Endothelial cell of umbilical vein (primary cell): ENCODE data around the gene SMIM24. TPM values are rescaled to one million over a fixed set of nuclear protein-coding genes. Genes with fewer than 3 reads are reported as not detected.
"Not testable (repeated sequence)": the region's sequence is repeated elsewhere in the genome, so short reads cannot be mapped to it uniquely, and the experiment has no call there.

Source experiments
- Bru-seq: library from RNA; stranded (reverse); fragments of 400-500 nt; gene quantifications from one replicate; lab custom pipeline; 2021; lab: Mats Ljungman, UMichigan
- BruChase-seq, 2 experiments: library from RNA; stranded (reverse); fragments of 400-500 nt; gene quantifications; one replicate each; lab custom pipeline; 2021; lab: Mats Ljungman, UMichigan
- BruUV-seq: library from RNA; stranded (reverse); fragments of 400-500 nt; replicated peaks from 2 replicates; lab custom pipeline; 2021; lab: Mats Ljungman, UMichigan
- CTCF ChIA-PET: fragments of 300-600, 350-600 bp; sonication (Branson Sonifier 250); formaldehyde crosslinking; loops from one replicate; lab custom pipeline; 2021; ENCODE audit warnings: antibody characterized with exemption, inconsistent platforms; lab: Charles Lee
- POLR2A ChIA-PET: fragments of 300-600, 350-600 bp; sonication (Branson Sonifier 250); formaldehyde crosslinking; loops from one replicate; lab custom pipeline; 2021; ENCODE audit warnings: antibody characterized with exemption, inconsistent platforms; lab: Charles Lee
- DNase-seq: peaks from one replicate; pipeline ENCODE4 v3.0.0-alpha.2; 2011; ENCODE audit warnings: low read depth, low spot score
- FAIRE-seq: peaks from 2 replicates; lab custom pipeline; 2011; peaks lifted over from hg19 to GRCh38; lab: Jason Lieb, UNC
- H2AFZ ChIP-seq: 2 replicates; pipeline ENCODE4 v1.6.0; 2012; ENCODE audit warnings: low read depth, low read length, control low read depth, inconsistent platforms
- H3K27ac ChIP-seq: 2 replicates; pipeline ENCODE4 v1.5.1; 2011; ENCODE audit warnings: low read depth, mild to moderate bottlenecking, control low read depth, low read length, moderate library complexity; ENCODE audit not compliant: insufficient read depth
- H3K27me3 ChIP-seq, 2 experiments: 2 replicates each; pipeline versions ENCODE4 v1.6.0 to v1.6.1; 2011; ENCODE audit warnings: low read length in 2 of 2, mixed read lengths in 1 of 2; ENCODE audit not compliant: control insufficient read depth in 2 of 2, insufficient read depth in 2 of 2
- H3K36me3 ChIP-seq, 2 experiments: 2 replicates in 1 of 2; 3 replicates in 1 of 2; pipeline ENCODE4 v1.5.1; 2011; ENCODE audit warnings: low read length in 2 of 2, mild to moderate bottlenecking in 1 of 2, moderate library complexity in 1 of 2; ENCODE audit not compliant: control insufficient read depth in 2 of 2, insufficient read depth in 2 of 2; ENCODE audit errors: extremely low read depth in 1 of 2
- H3K4me1 ChIP-seq: 3 replicates; pipeline ENCODE4 v1.5.1; 2011; ENCODE audit warnings: mild to moderate bottlenecking, low read length; ENCODE audit not compliant: control insufficient read depth, insufficient read depth; ENCODE audit errors: extremely low read depth
- H3K4me2 ChIP-seq: 2 replicates; pipeline ENCODE4 v1.6.1; 2011; ENCODE audit warnings: low read length, control low read depth, mixed read lengths; ENCODE audit not compliant: insufficient read depth
- H3K4me3 ChIP-seq, 3 experiments: fragments of 200-600 bp in 1 of 3; sonication (generic), shearing (Covaris generic) in 1 of 3; replicated peaks in 1 of 3; 2 replicates each; pipeline ENCODE4 v1.5.1; 2011 to 2016; ENCODE audit warnings: control low read depth in 3 of 3, low read length in 3 of 3, mild to moderate bottlenecking in 2 of 3, inconsistent platforms in 1 of 3, low read depth in 1 of 3, moderate library complexity in 1 of 3; ENCODE audit not compliant: insufficient read depth in 1 of 3
- H3K79me2 ChIP-seq: 2 replicates; pipeline ENCODE4 v1.6.0; 2012; ENCODE audit warnings: low read length, inconsistent platforms; ENCODE audit not compliant: control insufficient read depth, insufficient read depth
- H3K9ac ChIP-seq: replicated peaks from 2 replicates; pipeline ENCODE3; 2011; ENCODE audit warnings: low read length, control low read depth; ENCODE audit not compliant: insufficient read depth; ENCODE audit errors: extremely low read depth
- H3K9me1 ChIP-seq: replicated peaks from 3 replicates; pipeline ENCODE4 v1.6.0; 2011; ENCODE audit warnings: mild to moderate bottlenecking, low read length; ENCODE audit not compliant: control insufficient read depth, insufficient read depth; ENCODE audit errors: extremely low read depth
- H3K9me3 ChIP-seq: replicated peaks from 2 replicates; pipeline ENCODE4 v1.5.1; 2012; ENCODE audit warnings: low read length, inconsistent platforms; ENCODE audit not compliant: control insufficient read depth, insufficient read depth
- H4K20me1 ChIP-seq: replicated peaks from 2 replicates; pipeline ENCODE3; 2011; ENCODE audit warnings: mild to moderate bottlenecking, low read length; ENCODE audit not compliant: control insufficient read depth, insufficient read depth; ENCODE audit errors: extremely low read depth
- FOS ChIP-seq: IDR thresholded peaks from 2 replicates; pipeline ENCODE4 v1.6.1; 2011; ENCODE audit warnings: mild to moderate bottlenecking, low read length, moderate library complexity, borderline replicate concordance; ENCODE audit not compliant: insufficient read depth
- JUN ChIP-seq: IDR thresholded peaks from 2 replicates; pipeline ENCODE4 v1.6.1; 2011; ENCODE audit warnings: borderline replicate concordance, low read depth; ENCODE audit not compliant: insufficient read length, insufficient read depth
- MAX ChIP-seq: IDR thresholded peaks from 2 replicates; pipeline ENCODE4 v1.6.1; 2011; ENCODE audit not compliant: insufficient read depth, insufficient read length
- POLR2A ChIP-seq: IDR thresholded peaks from 2 replicates; pipeline ENCODE4 v1.6.1; 2012; ENCODE audit warnings: low read depth, mild to moderate bottlenecking, control low read depth, low read length
- POLR2AphosphoS5 ChIP-seq: IDR thresholded peaks from 2 replicates; pipeline ENCODE4 v1.6.1; 2012; ENCODE audit warnings: low read depth, mild to moderate bottlenecking, control low read depth, low read length, moderate library complexity; ENCODE audit not compliant: insufficient read depth
- dilution Hi-C: fragments of 300-500 bp; cut with MboI; formaldehyde crosslinking; loops from one replicate; pipeline ENCODE4 v1.15.0; 2019; ENCODE audit warnings: low sequenced_read_pairs; ENCODE audit not compliant: extremely low pct_ligation_motif_present
- intact Hi-C: fragments of 100-400 bp; cut with micrococcal nuclease; formaldehyde crosslinking; loops from one replicate; pipeline ENCODE4 v1.10.0; 2022
- long read RNA-seq: library from polyadenylated mRNA; stranded (forward); transcript quantifications from one replicate; pipeline ENCODE4 v2.0.0, GENCODE V29; 2021
- polyA minus RNA-seq, 3 experiments: library from RNA; depleted of rRNA, polyadenylated mRNA; stranded (reverse); fragments of >200 nt; gene quantifications; 1 replicate in 1 of 3; 2 replicates in 2 of 3; pipeline ENCODE4 v1.2.3, GENCODE V29; 2011
- polyA plus RNA-seq, 4 experiments: library from polyadenylated mRNA; depleted of rRNA in 3 of 4; stranded (reverse) in 3 of 4; unstranded in 1 of 4; fragments of >200 nt; gene quantifications; 2 replicates each; pipeline versions ENCODE4 v1.2.1 to v1.2.3, GENCODE V29; 2011 to 2012; ENCODE audit warnings: missing spikeins in 1 of 4
- total RNA-seq: library from RNA; stranded (reverse); gene quantifications from 2 replicates; pipeline ENCODE4 v1.2.3, GENCODE V29; 2021

Gene SMIM24
- not detected in 2 replicates for total RNA-seq
- polyA plus RNA-seq, result not detected in 2 replicates
- not detected in 2 replicates for polyA plus RNA-seq (2011; cell fraction: cytosol; rRNA removed)
- polyA plus RNA-seq (2011; cell fraction: nucleus; rRNA removed), result 0.21 TPM in 1 of 2 replicates, not detected in the other
- not detected in 2 replicates for polyA plus RNA-seq (2012)
- 1.2 TPM in 1 of 2 replicates, not detected in the other for polyA minus RNA-seq
- polyA minus RNA-seq (2011; cell fraction: cytosol; rRNA and poly(A)+ RNA removed), result not detected
- polyA minus RNA-seq (2011; cell fraction: nucleus; rRNA and poly(A)+ RNA removed), result not detected in 2 replicates
- not detected for Bru-seq, nascent RNA
- not detected for BruChase-seq, experiment 1, labeled RNA remaining after a 6-hour chase
- not detected for BruChase-seq, experiment 2, labeled RNA remaining after a 2-hour chase
- long read RNA-seq, result 0 reads

GRCh38 chr19:3480383-3481091 is at the start of gene SMIM24:
Gene SMIM24 (minus strand): TSS chr19:3480525. CDS start chr19:3480463, 62 bp downstream.
- no peak for TF ChIP-seq POLR2A
- no peak for TF ChIP-seq FOS
- no peak for TF ChIP-seq JUN
- TF ChIP-seq MAX, result no peak
- TF ChIP-seq POLR2AphosphoS5, result no peak
- H4K20me1 ChIP-seq, result no peaks in the 10 kb centered on the region
- H3K9me3 ChIP-seq, result no peaks in the 10 kb centered on the region
- peaks cover 3 to 11% of the 10 kb centered on the region in 2 experiments for H3K27me3 ChIP-seq
- FAIRE-seq (no peak), DNase-seq (no peak)
- no peak within 1 kb of the TSS for H2AFZ ChIP-seq
- POLR2A ChIA-PET, result no interaction called here
- intact Hi-C loops (no loop called here), dilution Hi-C loops (no loop called here)
- H3K4me3 ChIP-seq, result no peak within 1 kb of the TSS
- H3K4me1 ChIP-seq, result no peaks in the 10 kb centered on the region
- no peaks in the 10 kb centered on the region for H3K36me3 ChIP-seq
- H3K4me2 ChIP-seq, result no peak within 1 kb of the TSS
- CTCF ChIA-PET, result interaction anchor here (1.1 to 2.2 kb wide), 2 partner anchors 8 to 176 kb away, joined by 5 to 10 read pairs; no protein-coding TSS in a partner anchor
- H3K9ac ChIP-seq, result no peak within 1 kb of the TSS
- H3K27ac ChIP-seq, result no peak within 1 kb of the TSS
- no TSS peak for BruUV-seq
- no peaks in the 10 kb centered on the region for H3K79me2 ChIP-seq
- no peaks in the 10 kb centered on the region for H3K9me1 ChIP-seq

GRCh38 chr19:3529299-3529698 is 49.0 kb upstream of the SMIM24 start:
- DNase-seq, H3K79me2 ChIP-seq, H3K4me1 ChIP-seq, intact Hi-C loops, FAIRE-seq, CTCF ChIA-PET, dilution Hi-C loops, BruUV-seq, H3K4me2 ChIP-seq, H3K27ac ChIP-seq, H3K9ac ChIP-seq, POLR2A ChIA-PET, H2AFZ ChIP-seq, H3K9me1 ChIP-seq, H3K9me3 ChIP-seq, H3K27me3 ChIP-seq, H4K20me1 ChIP-seq, H3K4me3 ChIP-seq: not testable (repeated sequence)
- H3K36me3 ChIP-seq, result peaks cover 9 to 57% of the 10 kb centered on the region in 2 experiments
